Measurements from ENCODE around the gene EML4.

DNA sequence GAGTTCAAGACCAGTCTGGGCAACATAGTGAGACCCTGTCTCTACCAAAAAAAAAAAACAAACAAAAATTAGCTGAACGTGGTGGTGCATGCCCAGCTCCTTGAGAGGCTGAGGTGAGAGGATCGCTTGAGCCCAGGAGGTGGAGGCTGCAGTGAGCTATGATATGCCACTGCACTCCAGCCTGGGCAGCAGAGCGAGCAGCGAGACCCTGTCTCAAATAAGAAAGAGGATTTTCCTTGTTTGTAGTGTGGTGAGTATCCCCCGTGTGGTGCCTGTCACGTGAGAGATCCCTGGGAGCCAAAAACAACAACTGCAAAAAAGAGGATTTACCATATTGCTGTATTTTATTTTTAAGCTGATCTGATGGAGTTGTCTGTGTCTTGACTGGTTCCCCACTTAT is 9.2 kb downstream of the EML4 start:
- TF ChIP-seq POLR2A (IDR thresholded peaks at IDR 0.05; ENCODE audit: low read depth) = no peak
- TF ChIP-seq, protein P1, sequence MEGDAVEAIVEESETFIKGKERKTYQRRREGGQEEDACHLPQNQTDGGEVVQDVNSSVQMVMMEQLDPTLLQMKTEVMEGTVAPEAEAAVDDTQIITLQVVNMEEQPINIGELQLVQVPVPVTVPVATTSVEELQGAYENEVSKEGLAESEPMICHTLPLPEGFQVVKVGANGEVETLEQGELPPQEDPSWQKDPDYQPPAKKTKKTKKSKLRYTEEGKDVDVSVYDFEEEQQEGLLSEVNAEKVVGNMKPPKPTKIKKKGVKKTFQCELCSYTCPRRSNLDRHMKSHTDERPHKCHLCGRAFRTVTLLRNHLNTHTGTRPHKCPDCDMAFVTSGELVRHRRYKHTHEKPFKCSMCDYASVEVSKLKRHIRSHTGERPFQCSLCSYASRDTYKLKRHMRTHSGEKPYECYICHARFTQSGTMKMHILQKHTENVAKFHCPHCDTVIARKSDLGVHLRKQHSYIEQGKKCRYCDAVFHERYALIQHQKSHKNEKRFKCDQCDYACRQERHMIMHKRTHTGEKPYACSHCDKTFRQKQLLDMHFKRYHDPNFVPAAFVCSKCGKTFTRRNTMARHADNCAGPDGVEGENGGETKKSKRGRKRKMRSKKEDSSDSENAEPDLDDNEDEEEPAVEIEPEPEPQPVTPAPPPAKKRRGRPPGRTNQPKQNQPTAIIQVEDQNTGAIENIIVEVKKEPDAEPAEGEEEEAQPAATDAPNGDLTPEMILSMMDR (IDR thresholded peaks at IDR 0.05) = no peak
- no peak for TF ChIP-seq POLR2AphosphoS5 (IDR thresholded peaks at IDR 0.05)
